Kidney epithelial cell (primary cell): ENCODE results near the gene PCDH12. TPM values are rescaled to one million over a fixed set of nuclear protein-coding genes. Genes with fewer than 3 reads are reported as not detected.
A peak's percentile ranks its signal among the peaks of the same experiment; 100 is the strongest.

Experiments used
- DNase-seq: peaks from one replicate; pipeline ENCODE4 v3.0.0-alpha.2; 2010; ENCODE audit warnings: low read depth
- H3K27me3 ChIP-seq: 2 replicates; pipeline ENCODE4 v1.6.0; 2011; ENCODE audit warnings: low read length; ENCODE audit not compliant: control insufficient read depth, insufficient read depth
- H3K36me3 ChIP-seq: 2 replicates; pipeline ENCODE4 v1.5.1; 2011; ENCODE audit warnings: low read length; ENCODE audit not compliant: control insufficient read depth, insufficient read depth
- H3K4me3 ChIP-seq: 2 replicates; pipeline ENCODE4 v1.5.1; 2011; ENCODE audit warnings: low read depth, mild to moderate bottlenecking, control low read depth, low read length
- total RNA-seq: library from RNA; depleted of rRNA; stranded (reverse); fragments of >200 nt; gene quantifications from 2 replicates; pipeline ENCODE4 v1.2.3, GENCODE V29; 2015
- TF ChIP-seq, protein P1 (sequence below): IDR thresholded peaks from 2 replicates; pipeline ENCODE4 v1.5.1; 2011; ENCODE audit warnings: mild to moderate bottlenecking, moderate library complexity, low read length, control low read depth, inconsistent platforms; ENCODE audit not compliant: insufficient read depth, poor library complexity, severe bottlenecking

The PCDH12 gene
- total RNA-seq = not detected in 2 replicates

DNA sequence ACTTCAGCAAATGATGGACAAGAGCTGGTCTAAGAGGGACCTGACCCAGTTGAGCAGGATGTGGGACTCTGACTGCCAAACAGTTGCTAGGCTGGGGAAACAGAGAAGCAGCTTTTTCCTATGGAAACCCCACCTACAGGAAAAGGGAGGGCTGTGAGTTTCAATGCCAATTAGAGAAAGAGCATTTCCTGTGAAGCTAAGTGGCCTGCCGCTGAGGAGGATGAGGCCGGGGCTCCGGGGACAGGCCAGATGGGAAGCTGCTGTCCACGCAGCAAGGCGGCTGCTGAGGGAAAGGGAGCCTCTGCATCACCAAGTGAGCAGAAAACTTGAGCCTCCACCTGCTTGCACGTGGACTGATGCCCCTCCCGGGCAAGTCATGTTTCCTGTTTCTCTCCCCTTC is at the start of gene PCDH12:
TSS of gene PCDH12 (minus strand) at position 90 of the 400 bp plus-strand sequence. CDS start 351 bp downstream, outside the sequence.
- TF ChIP-seq, protein P1, sequence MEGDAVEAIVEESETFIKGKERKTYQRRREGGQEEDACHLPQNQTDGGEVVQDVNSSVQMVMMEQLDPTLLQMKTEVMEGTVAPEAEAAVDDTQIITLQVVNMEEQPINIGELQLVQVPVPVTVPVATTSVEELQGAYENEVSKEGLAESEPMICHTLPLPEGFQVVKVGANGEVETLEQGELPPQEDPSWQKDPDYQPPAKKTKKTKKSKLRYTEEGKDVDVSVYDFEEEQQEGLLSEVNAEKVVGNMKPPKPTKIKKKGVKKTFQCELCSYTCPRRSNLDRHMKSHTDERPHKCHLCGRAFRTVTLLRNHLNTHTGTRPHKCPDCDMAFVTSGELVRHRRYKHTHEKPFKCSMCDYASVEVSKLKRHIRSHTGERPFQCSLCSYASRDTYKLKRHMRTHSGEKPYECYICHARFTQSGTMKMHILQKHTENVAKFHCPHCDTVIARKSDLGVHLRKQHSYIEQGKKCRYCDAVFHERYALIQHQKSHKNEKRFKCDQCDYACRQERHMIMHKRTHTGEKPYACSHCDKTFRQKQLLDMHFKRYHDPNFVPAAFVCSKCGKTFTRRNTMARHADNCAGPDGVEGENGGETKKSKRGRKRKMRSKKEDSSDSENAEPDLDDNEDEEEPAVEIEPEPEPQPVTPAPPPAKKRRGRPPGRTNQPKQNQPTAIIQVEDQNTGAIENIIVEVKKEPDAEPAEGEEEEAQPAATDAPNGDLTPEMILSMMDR = no peak
- Histone ChIP-seq H3K36me3 (no peaks in the 10 kb centered on the region), H3K4me3 (no peak within 1 kb of the TSS), H3K27me3 (no peaks in the 10 kb centered on the region)
- DNase-seq = no peak

DNA sequence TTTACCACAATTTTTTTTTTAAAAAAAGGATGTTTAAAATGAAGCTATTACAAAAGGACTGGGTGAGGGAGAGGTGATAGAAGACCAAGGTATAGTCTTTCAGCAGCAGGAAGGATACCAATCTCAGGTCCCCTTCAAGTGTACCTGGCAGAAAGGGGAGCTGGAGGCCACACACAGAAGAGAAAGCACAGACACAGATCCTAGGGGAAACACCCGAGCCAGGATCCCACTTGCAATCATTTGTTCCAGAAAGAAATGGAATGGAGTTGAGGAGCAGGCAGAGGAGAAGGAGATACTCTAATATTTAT is 49.2 kb upstream of the PCDH12 start:
- TF ChIP-seq, protein P1 = no peak
- Histone ChIP-seq H3K27me3 (no peaks in the 10 kb centered on the region), H3K4me3 (no peak overlapping the region), H3K36me3 (no peaks in the 10 kb centered on the region)
- DNase-seq = no peak

DNA sequence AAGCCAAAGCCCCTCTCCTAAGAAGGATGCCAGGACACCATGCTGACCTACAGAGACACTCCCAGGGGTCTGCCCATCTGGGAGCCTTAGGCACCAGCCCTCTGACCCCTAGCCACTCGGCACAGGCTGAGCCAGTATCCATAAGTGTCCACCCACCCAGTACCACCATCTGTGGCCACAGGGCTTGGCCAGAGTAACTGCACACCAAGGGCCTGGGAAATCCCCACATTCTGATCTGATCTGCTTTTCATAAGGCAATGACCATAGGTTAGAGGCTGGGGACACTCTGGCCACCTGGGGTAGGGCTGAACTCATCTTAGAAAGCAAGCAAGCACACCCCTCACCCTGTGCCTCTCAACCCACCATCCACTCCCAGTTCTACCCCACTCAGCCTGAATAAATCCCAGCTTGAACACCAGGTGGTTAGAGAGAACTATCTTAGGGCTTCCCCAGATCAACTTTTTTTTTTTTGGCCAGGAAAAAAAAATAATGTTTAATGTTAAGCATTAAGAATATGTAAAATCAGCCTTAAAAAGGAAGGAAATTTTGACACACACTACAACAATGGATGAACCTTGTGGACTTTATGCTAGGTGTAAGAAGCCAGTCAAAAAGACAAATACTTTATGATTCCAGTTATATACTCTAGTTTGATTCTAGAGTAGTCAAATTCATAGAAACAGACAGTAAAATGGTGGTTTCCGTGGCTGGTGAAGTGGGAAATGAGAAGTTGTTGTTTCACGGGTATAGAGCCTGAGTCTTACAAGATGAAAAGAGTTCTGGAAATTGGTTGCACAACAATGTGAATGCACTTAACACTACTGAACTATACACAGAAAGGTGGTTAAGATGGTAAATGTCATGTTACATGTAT is 48.6 kb upstream of the PCDH12 start:
- Histone ChIP-seq H3K36me3 (no peaks in the 10 kb centered on the region), H3K27me3 (no peaks in the 10 kb centered on the region), H3K4me3 (no peak overlapping the region)
- DNase-seq = no peak
- TF ChIP-seq, protein P1 = no peak

DNA sequence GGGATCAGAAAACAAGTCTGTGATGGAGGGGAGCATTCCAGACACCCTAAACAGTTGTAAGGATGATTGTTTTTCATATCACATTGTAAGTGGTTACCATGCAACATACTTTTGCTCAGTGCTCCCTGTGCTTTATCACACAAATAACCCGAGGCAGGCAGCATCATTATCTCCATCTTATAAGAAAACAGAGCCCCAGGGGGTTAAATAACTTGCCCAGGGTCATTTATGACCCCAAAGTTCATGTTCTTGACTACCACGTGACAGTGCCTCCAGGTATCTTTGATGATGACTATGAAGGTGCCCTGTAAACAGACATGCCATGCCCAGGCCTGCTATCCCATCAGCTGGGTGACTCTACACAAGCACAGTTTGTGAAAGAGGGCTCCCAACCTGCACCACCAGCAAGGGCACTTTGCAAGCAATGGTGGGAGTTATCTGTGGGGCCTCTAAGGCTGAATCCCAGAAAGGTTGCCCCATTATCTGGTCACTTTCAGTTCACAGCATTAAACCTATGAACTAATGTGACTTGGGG is 45.3 kb upstream of the PCDH12 start:
- Histone ChIP-seq H3K36me3 (no peaks in the 10 kb centered on the region), H3K4me3 (no peak overlapping the region), H3K27me3 (no peaks in the 10 kb centered on the region)
- TF ChIP-seq, protein P1 = no peak
- DNase-seq = no peak

DNA sequence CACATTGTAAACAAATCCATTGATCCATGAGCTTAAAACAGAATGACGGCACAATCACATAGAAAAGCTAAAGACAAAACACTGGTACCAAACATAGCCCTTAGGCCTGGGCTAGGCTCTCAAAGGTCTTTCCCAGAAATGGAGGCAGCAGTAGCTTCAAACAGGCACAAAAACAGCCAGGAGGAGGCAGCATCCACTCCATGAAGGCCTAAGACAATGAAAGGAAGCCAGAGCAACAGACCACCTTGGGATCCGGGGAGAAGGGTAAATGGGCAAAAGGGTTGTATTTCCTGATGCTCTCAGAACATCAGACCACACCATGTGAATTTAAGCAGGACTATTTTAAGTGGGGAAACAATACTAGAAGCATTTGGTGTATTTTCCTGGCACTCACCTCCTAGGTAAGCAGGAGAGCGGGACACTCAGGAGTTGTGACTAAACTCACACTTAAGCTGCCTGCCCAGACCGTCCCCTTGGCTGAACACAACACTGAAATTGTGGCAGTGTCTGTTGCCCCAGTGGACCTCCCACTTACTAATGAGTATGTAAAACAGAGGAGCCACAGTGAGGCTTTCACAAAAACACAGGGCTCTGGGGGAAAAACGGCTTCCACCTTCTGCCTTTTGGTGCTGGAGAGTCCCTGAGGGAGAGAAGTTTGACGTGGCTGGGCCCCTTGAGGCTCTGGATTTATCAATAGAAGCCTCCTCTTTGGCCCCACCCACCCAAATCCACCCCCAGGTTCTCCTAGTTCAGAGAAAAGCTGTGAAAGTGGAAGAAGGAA is 42.9 kb upstream of the PCDH12 start:
- no peak for DNase-seq
- no peaks in the 10 kb centered on the region for H3K36me3 ChIP-seq
- H3K27me3 ChIP-seq = no peaks in the 10 kb centered on the region
- TF ChIP-seq, protein P1 = peak; percentile 35
- H3K4me3 ChIP-seq = no peak overlapping the region
